Prostate gland (tissue), 2 donors: ENCODE data around the gene HOXB5. TPM values are rescaled to one million over a fixed set of nuclear protein-coding genes. Genes with fewer than 3 reads are reported as not detected.

Experiments
- DNase-seq: peaks from one replicate; pipeline ENCODE4 v3.0.0-alpha.2; 2019; ENCODE audit warnings: low spot score
- H3K27ac ChIP-seq, 2 donors: fragments of 200-600 bp; sonication (generic); 2 replicates each; pipeline ENCODE4 v1.5.1; 2017 to 2019
- H3K27me3 ChIP-seq: fragments of 200-600 bp; sonication (generic); replicated peaks from 2 replicates; pipeline ENCODE4 v1.5.1; 2019; ENCODE audit not compliant: insufficient read depth
- H3K36me3 ChIP-seq, 2 donors: fragments of 200-600 bp; sonication (generic); 1 replicate in 1 of 2; 2 replicates in 1 of 2; pipeline versions ENCODE4 v1.5.1 to v1.8.1; 2017 to 2019
- H3K4me1 ChIP-seq: fragments of 200-600 bp; sonication (generic); replicated peaks from 2 replicates; pipeline ENCODE4 v1.5.1; 2019
- H3K4me3 ChIP-seq, 2 donors: fragments of 200-600 bp; sonication (generic); 2 replicates each; pipeline ENCODE4 v1.5.1; 2017 to 2019
- H3K9me3 ChIP-seq: fragments of 200-600 bp; sonication (generic); 2 replicates; pipeline ENCODE4 v1.5.1; 2017
- POLR2A ChIP-seq: fragments of 450-650 bp; IDR thresholded peaks from one replicate; pipeline ENCODE4 v1.6.1; 2016; ENCODE audit warnings: antibody characterized with exemption, mild to moderate bottlenecking
- POLR2AphosphoS5 ChIP-seq: sonication (generic); formaldehyde crosslinking; IDR thresholded peaks from one replicate; pipeline ENCODE4 v1.6.1; 2017; ENCODE audit warnings: antibody characterized with exemption
- WGBS: methylation state at CpG from one replicate; pipeline ENCODE4 v1.1.5; 2018; 5-methylcytosine and 5-hydroxymethylcytosine counted together
- intact Hi-C: fragments of 100-400 bp; cut with DNase I; formaldehyde crosslinking; loops from one replicate; pipeline ENCODE4 v1.14.2; 2022
- total RNA-seq, 2 donors: library from RNA; depleted of rRNA; stranded (reverse); fragments of >200 nt; gene quantifications; one replicate each; pipeline ENCODE4 v1.1.0, GENCODE V29; 2016
- TF ChIP-seq, protein P1 (sequence below), 4 experiments: fragments of 200-600 bp in 2 of 4; fragments of 450-650 bp in 2 of 4; sonication (generic) in 2 of 4; IDR thresholded peaks; 1 replicate in 3 of 4; 2 replicates in 1 of 4; pipeline ENCODE4 v1.5.1; 2016 to 2019; ENCODE audit warnings: antibody characterized with exemption in 4 of 4, mild to moderate bottlenecking in 2 of 4, moderate library complexity in 2 of 4

Gene HOXB5
- total RNA-seq, 2 donors from 2014 or later, result 0.36 to 1.1 TPM

DNA sequence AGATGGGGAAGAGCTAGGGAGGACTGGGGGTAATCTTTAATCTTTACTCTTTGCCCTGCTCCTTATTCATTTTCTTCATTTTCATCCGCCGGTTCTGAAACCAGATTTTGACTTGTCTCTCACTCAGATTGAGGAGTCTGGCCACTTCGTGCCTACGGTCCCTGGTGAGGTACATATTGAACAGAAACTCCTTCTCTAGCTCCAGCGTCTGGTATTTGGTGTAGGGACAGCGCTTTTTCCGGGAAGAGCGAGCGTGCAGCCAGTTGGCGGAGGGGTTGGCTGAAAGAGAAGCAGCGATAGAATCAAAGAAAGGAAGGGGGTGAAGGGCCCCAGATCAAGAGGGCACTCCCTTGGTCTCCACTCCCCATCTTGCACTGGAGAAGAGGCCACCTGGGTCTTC is 29.3 kb upstream of the HOXB5 start:
- Histone ChIP-seq H3K27me3 (peaks cover 50% of the 10 kb centered on the region), H3K36me3 (no peaks in the 10 kb centered on the region), H3K4me3 (no peak overlapping the region), H3K27ac (no peak overlapping the region), H3K9me3 (no peaks in the 10 kb centered on the region), H3K4me1 (peaks cover 17% of the 10 kb centered on the region)
- TF ChIP-seq, protein P1, sequence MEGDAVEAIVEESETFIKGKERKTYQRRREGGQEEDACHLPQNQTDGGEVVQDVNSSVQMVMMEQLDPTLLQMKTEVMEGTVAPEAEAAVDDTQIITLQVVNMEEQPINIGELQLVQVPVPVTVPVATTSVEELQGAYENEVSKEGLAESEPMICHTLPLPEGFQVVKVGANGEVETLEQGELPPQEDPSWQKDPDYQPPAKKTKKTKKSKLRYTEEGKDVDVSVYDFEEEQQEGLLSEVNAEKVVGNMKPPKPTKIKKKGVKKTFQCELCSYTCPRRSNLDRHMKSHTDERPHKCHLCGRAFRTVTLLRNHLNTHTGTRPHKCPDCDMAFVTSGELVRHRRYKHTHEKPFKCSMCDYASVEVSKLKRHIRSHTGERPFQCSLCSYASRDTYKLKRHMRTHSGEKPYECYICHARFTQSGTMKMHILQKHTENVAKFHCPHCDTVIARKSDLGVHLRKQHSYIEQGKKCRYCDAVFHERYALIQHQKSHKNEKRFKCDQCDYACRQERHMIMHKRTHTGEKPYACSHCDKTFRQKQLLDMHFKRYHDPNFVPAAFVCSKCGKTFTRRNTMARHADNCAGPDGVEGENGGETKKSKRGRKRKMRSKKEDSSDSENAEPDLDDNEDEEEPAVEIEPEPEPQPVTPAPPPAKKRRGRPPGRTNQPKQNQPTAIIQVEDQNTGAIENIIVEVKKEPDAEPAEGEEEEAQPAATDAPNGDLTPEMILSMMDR (IDR thresholded peaks at IDR 0.05), result no peak
- TF ChIP-seq POLR2AphosphoS5, result no peak
- no peak for TF ChIP-seq POLR2A
- no peak for DNase-seq
- intact Hi-C loops, result no loop called here
- 48% methylated on average over 11 of the region's 11 CpGs for WGBS

GRCh38 chr17:48621410-48622392 is 28.1 kb upstream of the HOXB5 start:
- Histone ChIP-seq H3K27ac (no peak overlapping the region), H3K27me3 (peaks cover 49% of the 10 kb centered on the region), H3K36me3 (no peaks in the 10 kb centered on the region), H3K4me1 (peaks cover 17% of the 10 kb centered on the region), H3K4me3 (no peak overlapping the region), H3K9me3 (no peaks in the 10 kb centered on the region)
- intact Hi-C loops, result no loop called here
- TF ChIP-seq POLR2A, result no peak
- TF ChIP-seq, protein P1 (IDR thresholded peaks at IDR 0.05), result no peak
- TF ChIP-seq POLR2AphosphoS5, result no peak
- no peak for DNase-seq
- WGBS, result 25% methylated on average over 41 of the region's 41 CpGs

DNA sequence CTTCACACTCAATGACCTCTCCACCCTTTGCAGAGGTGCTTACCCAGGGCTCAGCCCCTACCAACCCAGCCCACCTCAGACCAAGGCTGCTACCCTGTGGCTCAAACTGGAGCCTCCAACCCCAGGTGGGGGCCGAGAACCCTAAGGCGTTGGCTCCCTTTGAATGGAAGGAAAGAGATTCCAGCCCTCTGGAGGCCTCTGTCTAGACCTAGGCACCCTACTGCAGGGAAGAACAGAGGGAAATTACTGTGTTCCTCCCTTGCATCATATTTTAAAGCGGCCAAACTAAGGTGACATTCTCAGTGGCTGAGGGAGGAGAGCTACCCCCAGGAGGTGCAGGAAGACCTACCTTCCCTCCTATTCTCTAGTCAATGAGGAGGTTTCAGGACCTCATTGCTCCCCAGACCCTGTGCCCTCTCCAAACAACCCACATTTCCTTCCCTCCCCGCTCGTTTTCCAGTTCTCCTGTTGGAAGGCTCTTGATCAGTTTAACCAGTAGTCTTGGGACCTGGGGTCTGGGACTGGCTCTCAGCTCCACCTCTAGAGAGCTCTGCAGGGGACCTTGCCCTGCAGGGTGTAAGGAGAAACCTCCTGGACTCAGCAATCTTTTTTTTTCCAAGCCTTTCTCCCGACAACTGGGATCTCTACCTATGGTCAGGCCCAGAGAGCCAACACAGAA is 27.0 kb upstream of the HOXB5 start:
- H3K36me3 ChIP-seq, result no peaks in the 10 kb centered on the region
- H3K27me3 ChIP-seq, result peaks cover 57% of the 10 kb centered on the region
- WGBS, result 57% methylated on average over 6 of the region's 6 CpGs
- no peak overlapping the region for H3K4me3 ChIP-seq
- H3K9me3 ChIP-seq, result no peaks in the 10 kb centered on the region
- H3K4me1 ChIP-seq, result peaks cover 17% of the 10 kb centered on the region
- no peak for DNase-seq
- intact Hi-C loops, result no loop called here
- TF ChIP-seq POLR2AphosphoS5 (no peak), POLR2A (no peak)
- TF ChIP-seq, protein P1 (IDR thresholded peaks at IDR 0.05), result no peak
- H3K27ac ChIP-seq, result no peak overlapping the region

GRCh38 chr17:48619826-48620449 is 26.4 kb upstream of the HOXB5 start:
- 48% methylated on average over 19 of the region's 32 CpGs for WGBS
- no peak for DNase-seq
- TF ChIP-seq, protein P1 (IDR thresholded peaks at IDR 0.05), result no peak
- TF ChIP-seq POLR2A (no peak), POLR2AphosphoS5 (no peak)
- Histone ChIP-seq H3K4me3 (no peak overlapping the region), H3K4me1 (peaks cover 11% of the 10 kb centered on the region), H3K9me3 (no peaks in the 10 kb centered on the region), H3K36me3 (no peaks in the 10 kb centered on the region), H3K27me3 (peaks cover 58% of the 10 kb centered on the region), H3K27ac (no peak overlapping the region)
- intact Hi-C loops, result loop anchor here (5.0 kb wide), 2 partner anchors 283 to 598 kb away; no protein-coding TSS in a partner anchor
